Right atrium auricular region (tissue), 2 donors: ENCODE results near the gene THOC6. TPM values are rescaled to one million over a fixed set of nuclear protein-coding genes. Genes with fewer than 3 reads are reported as not detected.

ENCODE experiments used
- DNase-seq: peaks from one replicate; pipeline ENCODE4 v3.0.0-alpha.2; 2019; ENCODE audit warnings: low spot score
- H3K27ac ChIP-seq, 2 donors: fragments of 200-600 bp; sonication (generic); 1 replicate in 1 of 2; 2 replicates in 1 of 2; pipeline ENCODE4 v1.5.1; 2016 to 2019
- H3K27me3 ChIP-seq, 2 donors: fragments of 200-600 bp; sonication (generic); one replicate each; pipeline versions ENCODE4 v1.5.1 to v1.6.0; 2017 to 2019
- H3K36me3 ChIP-seq: fragments of 200-600 bp; sonication (generic); one replicate; pipeline ENCODE4 v1.5.1; 2016
- H3K4me1 ChIP-seq, 2 donors: fragments of 200-600 bp; sonication (generic); one replicate each; pipeline versions ENCODE4 v1.5.1 to v1.6.0; 2017 to 2019
- H3K4me3 ChIP-seq, 2 donors: fragments of 200-600 bp; sonication (generic); 1 replicate in 1 of 2; 2 replicates in 1 of 2; pipeline ENCODE4 v1.5.1; 2017 to 2019; ENCODE audit warnings: mild to moderate bottlenecking in 1 of 2, moderate library complexity in 1 of 2
- H3K9me3 ChIP-seq, 2 donors: fragments of 200-600 bp; sonication (generic); one replicate each; pipeline ENCODE4 v1.5.1; 2019
- total RNA-seq, 2 donors: library from RNA; depleted of rRNA; stranded (reverse); fragments of >200 nt; gene quantifications; one replicate each; pipeline ENCODE4 v1.1.0, GENCODE V29; 2016
- TF ChIP-seq, protein P1 (sequence below), 2 donors: fragments of 200-600 bp; sonication (generic); IDR thresholded peaks; one replicate each; pipeline ENCODE4 v1.5.1; 2019; ENCODE audit warnings: antibody characterized with exemption in 2 of 2

Gene THOC6
- total RNA-seq, 2 donors from 2014 or later: 7.4 to 12.6 TPM

DNA sequence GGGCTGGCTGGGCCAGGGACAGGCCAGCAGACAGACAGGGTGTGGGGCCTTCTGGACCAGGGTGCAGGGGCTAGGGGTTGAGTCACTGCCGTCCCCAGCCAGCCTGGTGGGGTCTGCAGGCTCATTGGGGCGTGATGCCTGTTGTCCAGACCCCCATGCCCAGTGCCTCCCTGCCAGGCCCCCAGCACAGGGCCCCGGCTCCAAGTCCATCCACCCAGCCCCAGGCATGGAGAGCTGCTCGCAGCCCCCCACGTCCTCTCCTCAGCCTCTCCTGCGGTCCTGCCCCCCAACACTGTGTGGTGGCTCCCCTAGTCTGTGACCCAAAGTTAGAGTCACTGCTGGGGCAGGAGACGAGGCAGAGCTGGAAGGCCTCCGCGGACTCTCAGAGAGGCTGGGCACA lies 36.5 kb upstream of the THOC6 start:
- Histone ChIP-seq H3K4me3 (no peak overlapping the region), H3K4me1 (peaks cover 0 to 33% of the 10 kb centered on the region in 2 donors), H3K27ac (no peak overlapping the region), H3K27me3 (no peaks in the 10 kb centered on the region), H3K36me3 (no peaks in the 10 kb centered on the region), H3K9me3 (no peaks in the 10 kb centered on the region)
- no peak for DNase-seq
- TF ChIP-seq, protein P1, sequence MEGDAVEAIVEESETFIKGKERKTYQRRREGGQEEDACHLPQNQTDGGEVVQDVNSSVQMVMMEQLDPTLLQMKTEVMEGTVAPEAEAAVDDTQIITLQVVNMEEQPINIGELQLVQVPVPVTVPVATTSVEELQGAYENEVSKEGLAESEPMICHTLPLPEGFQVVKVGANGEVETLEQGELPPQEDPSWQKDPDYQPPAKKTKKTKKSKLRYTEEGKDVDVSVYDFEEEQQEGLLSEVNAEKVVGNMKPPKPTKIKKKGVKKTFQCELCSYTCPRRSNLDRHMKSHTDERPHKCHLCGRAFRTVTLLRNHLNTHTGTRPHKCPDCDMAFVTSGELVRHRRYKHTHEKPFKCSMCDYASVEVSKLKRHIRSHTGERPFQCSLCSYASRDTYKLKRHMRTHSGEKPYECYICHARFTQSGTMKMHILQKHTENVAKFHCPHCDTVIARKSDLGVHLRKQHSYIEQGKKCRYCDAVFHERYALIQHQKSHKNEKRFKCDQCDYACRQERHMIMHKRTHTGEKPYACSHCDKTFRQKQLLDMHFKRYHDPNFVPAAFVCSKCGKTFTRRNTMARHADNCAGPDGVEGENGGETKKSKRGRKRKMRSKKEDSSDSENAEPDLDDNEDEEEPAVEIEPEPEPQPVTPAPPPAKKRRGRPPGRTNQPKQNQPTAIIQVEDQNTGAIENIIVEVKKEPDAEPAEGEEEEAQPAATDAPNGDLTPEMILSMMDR (IDR thresholded peaks at IDR 0.05): no peak

DNA sequence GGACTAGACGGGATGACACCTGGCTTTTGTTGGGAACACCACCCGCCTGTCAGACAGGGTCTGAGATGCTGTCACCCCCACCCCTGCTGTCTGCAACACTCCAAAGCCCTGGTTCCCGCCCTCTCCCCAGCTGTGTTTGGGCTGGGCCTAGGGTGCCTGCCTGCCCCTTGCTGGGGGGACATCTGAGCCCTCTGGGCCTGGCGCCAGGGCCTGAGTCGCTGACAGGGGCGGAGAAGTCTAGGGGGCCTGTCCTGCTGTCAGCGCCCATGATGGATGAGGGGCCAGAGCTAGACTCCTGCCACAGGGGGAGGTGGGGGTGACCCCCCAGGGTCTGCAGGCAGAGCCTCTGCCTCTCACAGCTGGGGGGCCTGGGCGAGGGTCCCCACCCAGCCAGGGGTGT lies 36.0 kb upstream of the THOC6 start:
- H3K4me3 ChIP-seq: no peak overlapping the region
- no peaks in the 10 kb centered on the region for H3K9me3 ChIP-seq
- DNase-seq: no peak
- peaks cover 0 to 33% of the 10 kb centered on the region in 2 donors for H3K4me1 ChIP-seq
- no peaks in the 10 kb centered on the region for H3K36me3 ChIP-seq
- TF ChIP-seq, protein P1 (IDR thresholded peaks at IDR 0.05): no peak
- no peak overlapping the region for H3K27ac ChIP-seq
- no peaks in the 10 kb centered on the region for H3K27me3 ChIP-seq

DNA sequence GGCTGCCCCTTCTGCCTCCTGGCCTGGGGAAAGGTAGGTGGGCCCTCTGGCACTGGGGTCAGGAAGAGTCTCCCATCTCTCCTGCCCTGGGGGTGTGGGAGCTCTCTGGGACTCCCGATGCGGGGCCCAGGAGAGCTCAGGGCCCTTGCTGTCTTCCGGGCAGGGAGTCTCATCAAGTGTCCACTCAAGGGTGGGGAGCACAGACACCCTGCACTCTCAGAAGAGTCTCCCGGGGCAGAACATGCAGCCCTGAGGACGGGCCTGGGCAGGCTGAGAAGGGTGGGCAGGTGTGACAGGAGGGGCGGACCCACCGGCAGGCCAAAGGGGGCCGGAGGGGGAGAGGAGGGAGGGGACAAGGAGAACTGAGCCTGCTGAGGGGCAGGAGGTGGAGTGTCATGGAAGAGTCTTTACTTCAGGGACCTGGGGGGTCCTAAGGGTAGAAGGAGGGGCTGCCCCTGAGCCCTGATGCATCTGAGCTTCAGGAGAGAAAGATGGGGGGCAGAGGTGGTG lies 35.2 kb upstream of the THOC6 start:
- Histone ChIP-seq H3K27me3 (no peaks in the 10 kb centered on the region), H3K4me3 (no peak overlapping the region), H3K27ac (no peak overlapping the region), H3K9me3 (no peaks in the 10 kb centered on the region), H3K36me3 (no peaks in the 10 kb centered on the region), H3K4me1 (peaks cover 0 to 29% of the 10 kb centered on the region in 2 donors)
- TF ChIP-seq, protein P1 (IDR thresholded peaks at IDR 0.05): no peak
- no peak for DNase-seq

DNA sequence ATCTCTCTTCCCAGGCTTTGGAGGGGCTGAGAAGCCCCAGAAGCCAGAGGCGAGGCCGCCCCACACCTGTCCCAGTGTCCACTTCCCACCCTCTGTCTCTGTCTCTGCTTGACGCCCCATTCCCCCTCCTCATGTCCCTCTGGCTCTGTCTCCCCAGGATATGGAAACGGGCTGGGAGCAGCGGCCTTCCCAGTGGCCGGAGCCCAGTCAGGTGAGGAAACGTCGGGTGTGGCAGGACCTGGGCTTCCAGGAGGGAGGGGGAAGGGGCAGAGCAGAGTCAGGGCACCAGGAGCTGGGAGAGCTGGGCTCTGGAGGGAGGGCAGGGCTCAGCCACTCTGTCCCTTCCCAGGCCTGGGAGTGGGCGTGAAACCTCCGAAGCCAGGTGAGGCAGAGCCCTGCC lies 32.9 kb upstream of the THOC6 start:
- TF ChIP-seq, protein P1 (IDR thresholded peaks at IDR 0.05): no peak
- H3K4me3 ChIP-seq: no peak overlapping the region
- H3K9me3 ChIP-seq: no peaks in the 10 kb centered on the region
- H3K4me1 ChIP-seq: peaks cover 0 to 9% of the 10 kb centered on the region in 2 donors
- H3K27me3 ChIP-seq: no peaks in the 10 kb centered on the region
- no peaks in the 10 kb centered on the region for H3K36me3 ChIP-seq
- no peak for DNase-seq
- no peak overlapping the region for H3K27ac ChIP-seq

DNA sequence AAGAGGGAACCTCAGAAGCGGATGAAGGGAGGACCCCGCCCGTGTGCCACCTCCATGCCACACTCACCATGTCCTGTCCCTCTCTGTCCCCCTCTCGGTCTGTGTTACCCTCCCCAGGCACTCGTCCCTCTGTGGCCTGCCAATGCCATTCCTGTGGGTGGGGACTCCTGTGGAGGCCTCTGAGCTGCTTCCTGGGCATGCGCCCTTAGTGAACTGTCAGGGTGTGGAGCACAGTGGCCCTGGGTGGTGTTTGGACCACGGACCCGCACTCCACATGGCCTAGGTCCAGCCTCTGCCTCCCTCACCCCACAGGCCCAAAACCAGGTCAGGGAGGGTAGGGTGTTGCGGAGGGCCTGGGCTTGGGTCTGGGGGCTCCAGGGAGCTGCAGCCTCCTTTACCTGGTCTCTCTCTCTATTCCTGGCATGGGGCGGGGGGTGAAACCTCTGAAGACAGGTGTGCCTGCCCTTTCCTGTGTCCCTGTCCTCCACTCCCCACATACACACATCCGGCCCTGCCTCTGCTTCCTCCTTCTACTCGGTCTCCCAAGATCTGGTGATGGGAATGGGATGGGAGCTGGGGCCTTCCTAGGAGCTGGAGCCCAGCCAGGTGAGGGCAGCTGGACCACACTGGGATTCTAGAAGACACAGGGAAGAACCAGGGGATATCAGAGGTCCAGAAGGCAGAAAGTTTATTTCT lies 32.1 kb upstream of the THOC6 start:
- Histone ChIP-seq H3K4me3 (no peak overlapping the region), H3K4me1 (peaks cover 0 to under 1% of the 10 kb centered on the region in 2 donors), H3K27me3 (no peaks in the 10 kb centered on the region), H3K9me3 (no peaks in the 10 kb centered on the region), H3K36me3 (no peaks in the 10 kb centered on the region), H3K27ac (no peak overlapping the region)
- TF ChIP-seq, protein P1 (IDR thresholded peaks at IDR 0.05): no peak
- DNase-seq: no peak
